ENCODE measurements around the gene CFAP70.
"Not testable (repeated sequence)": the region's sequence is repeated elsewhere in the genome, so short reads cannot be mapped to it uniquely, and the experiment has no call there.

Gene CFAP70

DNA sequence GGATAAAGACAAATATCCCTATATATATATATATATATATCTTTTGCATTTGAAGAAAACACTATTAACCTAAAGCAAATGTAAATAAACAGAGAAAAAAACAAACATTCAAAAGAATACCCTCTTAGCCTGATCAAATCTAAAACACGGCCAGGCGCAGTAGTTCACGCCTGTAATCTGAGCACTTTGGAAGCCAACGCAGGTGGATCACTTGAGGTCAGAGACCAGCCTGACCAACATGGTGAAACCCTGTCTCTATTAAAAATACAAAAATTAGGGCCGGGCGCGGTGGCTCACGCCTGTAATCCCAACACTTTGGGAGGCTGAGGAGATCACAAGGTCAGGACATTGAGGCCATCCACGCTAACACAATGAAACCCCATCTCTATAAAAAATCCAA lies 46.0 kb upstream of the CFAP70 start:
- intact Hi-C loops (cut with DNase I; ENCODE audit: low total_unique reads) = no loop called here
- Histone ChIP-seq H3K36me3 (peaks cover 0 to 13% (median 2%) of the 10 kb centered on the region in 3 donors), H3K9me3 (no peaks in the 10 kb centered on the region), H3K27me3 (no peaks in the 10 kb centered on the region), H3K27ac (no peak overlapping the region), H3K4me3 (no peak overlapping the region), H3K4me1 (peaks cover 0 to 20% (median 5%) of the 10 kb centered on the region in 4 donors)
- no peak for TF ChIP-seq CTCF (IDR thresholded peaks at IDR 0.05)
- no peak for DNase-seq

DNA sequence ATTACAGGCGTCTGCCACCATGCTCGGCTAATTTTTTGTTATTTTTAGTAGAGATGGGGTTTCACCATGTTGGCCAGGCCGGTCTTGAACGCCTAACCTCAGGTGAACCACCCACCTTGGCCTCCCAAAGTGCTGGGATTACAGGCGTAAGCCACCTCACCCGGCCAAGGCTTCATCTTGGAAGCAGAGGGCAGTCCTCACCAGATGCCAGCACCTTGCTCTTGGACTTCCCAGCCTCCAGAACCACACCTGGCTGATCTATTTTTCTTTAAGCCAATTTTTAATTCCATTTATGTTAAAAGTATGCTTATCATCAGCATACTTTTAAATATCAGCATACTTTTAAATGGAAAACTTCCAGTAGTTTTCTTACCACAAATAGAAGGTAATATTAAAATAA lies 43.0 kb upstream of the CFAP70 start:
- peaks cover 0 to 9% (median under 1%) of the 10 kb centered on the region in 4 donors for H3K4me1 ChIP-seq
- intact Hi-C loops (cut with DNase I; ENCODE audit: low total_unique reads) = no loop called here

DNA sequence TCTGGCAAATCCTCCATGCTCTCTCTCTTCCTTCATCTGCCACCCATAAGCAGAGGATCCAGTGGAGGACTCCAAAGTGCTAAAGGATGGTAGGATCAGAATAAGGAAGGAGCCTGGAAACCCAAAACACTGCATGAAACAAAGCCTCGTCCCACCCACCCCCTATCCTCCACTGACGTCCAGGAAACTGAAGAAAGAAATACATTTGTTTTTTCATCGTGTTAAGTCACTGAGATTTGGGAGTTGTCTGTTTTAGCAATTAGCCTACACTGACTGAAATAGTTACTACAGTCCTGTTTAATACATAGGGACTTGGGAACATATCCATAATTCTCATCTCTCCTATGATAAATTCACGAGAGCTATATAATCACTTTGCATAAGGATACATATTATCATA lies 40.4 kb upstream of the CFAP70 start:
- Histone ChIP-seq H3K4me3 (no peak overlapping the region), H3K4me1 (peaks cover 0 to 6% (median 0%) of the 10 kb centered on the region in 4 donors), H3K36me3 (peaks cover 39 to 52% (median 47%) of the 10 kb centered on the region in 3 donors), H3K9me3 (no peaks in the 10 kb centered on the region), H3K27ac (no peak overlapping the region), H3K27me3 (no peaks in the 10 kb centered on the region)
- DNase-seq = no peak
- no peak for TF ChIP-seq CTCF (IDR thresholded peaks at IDR 0.05)
- intact Hi-C loops (cut with DNase I; ENCODE audit: low total_unique reads) = no loop called here

More for the DNA sequence above, 43.0 kb upstream of the CFAP70 start:
- Histone ChIP-seq H3K27ac (no peak overlapping the region), H3K4me3 (no peak overlapping the region), H3K9me3 (no peaks in the 10 kb centered on the region), H3K27me3 (no peaks in the 10 kb centered on the region), H3K36me3 (peaks cover 16 to 28% (median 26%) of the 10 kb centered on the region in 3 donors)
- TF ChIP-seq CTCF (IDR thresholded peaks at IDR 0.05) = no peak
- no peak for DNase-seq

DNA sequence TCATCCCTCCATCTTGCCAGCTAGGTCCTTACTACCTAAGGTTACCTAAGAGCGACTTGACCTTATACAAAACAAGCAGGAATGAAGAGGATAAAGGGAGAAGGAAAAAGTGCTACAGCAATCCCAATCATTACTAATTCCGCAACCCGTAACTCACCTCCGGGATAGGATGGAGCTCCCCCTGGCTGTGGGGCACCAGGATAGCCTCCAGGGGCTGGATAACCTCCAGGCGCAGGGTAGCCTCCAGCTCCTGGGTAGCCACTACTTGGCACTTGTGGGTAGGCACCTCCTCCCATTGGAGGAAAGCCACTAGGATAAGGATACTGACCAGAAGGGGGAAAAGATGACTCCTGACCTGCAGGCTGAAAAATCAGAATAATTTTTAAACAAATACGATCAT lies 39.4 kb upstream of the CFAP70 start:
- no peaks in the 10 kb centered on the region for H3K9me3 ChIP-seq
- TF ChIP-seq CTCF (IDR thresholded peaks at IDR 0.05) = no peak
- intact Hi-C loops (cut with DNase I; ENCODE audit: low total_unique reads) = no loop called here
- DNase-seq = no peak
- H3K27me3 ChIP-seq = no peaks in the 10 kb centered on the region
- H3K27ac ChIP-seq = no peak overlapping the region
- peaks cover 39 to 54% (median 47%) of the 10 kb centered on the region in 3 donors for H3K36me3 ChIP-seq
- H3K4me1 ChIP-seq = peaks cover 0 to 3% (median 0%) of the 10 kb centered on the region in 4 donors
- H3K4me3 ChIP-seq = no peak overlapping the region

DNA sequence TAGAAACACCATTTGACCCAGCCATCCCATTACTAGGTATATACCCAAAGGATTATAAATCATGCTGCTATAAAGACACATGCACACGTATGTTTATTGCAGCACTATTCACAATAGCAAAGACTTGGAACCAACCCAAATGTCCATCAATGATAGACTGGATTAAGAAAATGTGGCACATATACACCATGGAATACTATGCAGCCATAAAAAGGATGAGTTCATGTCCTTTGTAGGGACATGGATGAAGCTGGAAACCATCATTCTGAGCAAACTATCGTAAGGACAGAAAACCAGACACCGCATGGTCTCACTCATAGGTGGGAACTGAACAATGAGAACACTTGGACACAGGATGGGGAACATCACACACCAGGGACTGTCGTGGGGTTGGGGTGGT lies 35.7 kb upstream of the CFAP70 start:
- intact Hi-C loops (cut with DNase I; ENCODE audit: low total_unique reads); DNase-seq: not testable (repeated sequence)

DNA sequence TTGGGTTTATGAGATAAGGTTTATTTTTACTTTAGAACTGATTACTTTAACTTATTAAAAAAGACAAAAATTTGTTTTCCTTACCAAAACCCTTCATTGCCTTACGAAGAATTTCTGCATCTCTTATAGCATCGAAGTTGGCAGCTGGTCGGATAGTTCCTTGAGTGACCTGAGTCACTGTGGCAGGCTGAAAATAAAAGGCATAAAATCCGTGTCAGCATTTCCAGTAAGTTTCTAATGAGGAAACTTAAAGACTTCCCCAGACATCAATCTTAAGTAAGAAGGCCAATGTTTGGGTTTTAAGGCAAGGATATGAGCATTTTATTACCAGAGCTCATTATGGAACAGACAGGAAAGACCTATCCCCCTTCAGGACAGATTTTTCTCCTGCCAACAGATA lies 29.6 kb upstream of the CFAP70 start:
- H3K27me3 ChIP-seq = no peaks in the 10 kb centered on the region
- no peaks in the 10 kb centered on the region for H3K4me1 ChIP-seq
- H3K4me3 ChIP-seq = no peak overlapping the region
- no peaks in the 10 kb centered on the region for H3K9me3 ChIP-seq
- no peak overlapping the region for H3K27ac ChIP-seq
- no peak for DNase-seq
- H3K36me3 ChIP-seq = peaks cover 61 to 89% (median 67%) of the 10 kb centered on the region in 3 donors
- TF ChIP-seq CTCF (IDR thresholded peaks at IDR 0.05) = no peak
- intact Hi-C loops (cut with DNase I; ENCODE audit: low total_unique reads) = no loop called here

More for the DNA sequence above, 35.7 kb upstream of the CFAP70 start:
- H3K27me3 ChIP-seq, H3K27ac ChIP-seq, H3K4me3 ChIP-seq, H3K9me3 ChIP-seq, H3K4me1 ChIP-seq: not testable (repeated sequence)
- H3K36me3 ChIP-seq = peaks cover 54 to 77% (median 54%) of the 10 kb centered on the region in 3 donors
